Loucy (cell line): ENCODE measurements around the gene DLD.

ENCODE experiments used
- H2AFZ ChIP-seq: fragments of 200-600 bp; sonication (generic); 2 replicates; pipeline ENCODE4 v1.6.0; 2016; ENCODE audit warnings: antibody characterized with exemption, mild to moderate bottlenecking, low read length, moderate library complexity
- H3F3A ChIP-seq: fragments of 200-600 bp; 2 replicates; pipeline ENCODE4 v1.6.0; 2016; ENCODE audit warnings: antibody characterized with exemption, low read depth, mild to moderate bottlenecking
- H3K27me3 ChIP-seq: fragments of 200-600 bp; sonication (generic); 2 replicates; pipeline ENCODE4 v1.6.1; 2014; ENCODE audit warnings: low read length, mild to moderate bottlenecking; ENCODE audit not compliant: insufficient read depth, poor library complexity, severe bottlenecking
- H3K36me3 ChIP-seq: fragments of 200-600 bp; sonication (generic); 2 replicates; pipeline ENCODE4 v1.6.1; 2016; ENCODE audit warnings: low read length; ENCODE audit not compliant: insufficient read depth
- H3K4me1 ChIP-seq: fragments of 200-600 bp; sonication (generic); 2 replicates; pipeline ENCODE4 v1.5.1; 2014; ENCODE audit warnings: low read length, mild to moderate bottlenecking; ENCODE audit not compliant: insufficient read depth, poor library complexity, severe bottlenecking
- H3K4me2 ChIP-seq: fragments of 200-600 bp; sonication (generic); 2 replicates; pipeline ENCODE4 v1.6.0; 2014; ENCODE audit warnings: antibody characterized with exemption, low read length, low read depth, mild to moderate bottlenecking; ENCODE audit not compliant: poor library complexity, severe bottlenecking
- H3K4me3 ChIP-seq: fragments of 200-600 bp; sonication (generic); 2 replicates; pipeline ENCODE4 v1.5.1; 2014; ENCODE audit warnings: low read length, mild to moderate bottlenecking, mixed read lengths; ENCODE audit not compliant: poor library complexity, severe bottlenecking
- H3K79me2 ChIP-seq: fragments of 200-600 bp; sonication (generic); 2 replicates; pipeline ENCODE4 v1.6.1; 2014; ENCODE audit warnings: low read length; ENCODE audit not compliant: insufficient read depth
- H3K9ac ChIP-seq: fragments of 200-600 bp; sonication (generic); 2 replicates; pipeline ENCODE4 v1.6.0; 2014; ENCODE audit warnings: mild to moderate bottlenecking, low read depth, low read length, moderate library complexity; ENCODE audit not compliant: poor library complexity, severe bottlenecking
- H3K9me2 ChIP-seq: fragments of 200-600 bp; sonication (generic); replicated peaks from 2 replicates; pipeline ENCODE4 v1.6.1; 2016; ENCODE audit warnings: low read depth, low read length, mixed read lengths
- H3K9me3 ChIP-seq: fragments of 200-600 bp; sonication (generic); 2 replicates; pipeline ENCODE4 v1.6.1; 2014; ENCODE audit warnings: mild to moderate bottlenecking, antibody characterized with exemption, low read length, low read depth; ENCODE audit not compliant: insufficient read depth
- H4K20me1 ChIP-seq: fragments of 200-600 bp; sonication (generic); 2 replicates; pipeline ENCODE4 v1.6.0; 2014; ENCODE audit warnings: antibody characterized with exemption, low read length, mild to moderate bottlenecking; ENCODE audit not compliant: insufficient read depth, poor library complexity, severe bottlenecking
- EZH2phosphoT487 ChIP-seq: fragments of 200-600 bp; IDR thresholded peaks from 2 replicates; pipeline ENCODE4 v1.6.1; 2018; ENCODE audit warnings: antibody characterized with exemption, mild to moderate bottlenecking, moderate library complexity, borderline replicate concordance
- TF ChIP-seq, protein P1 (sequence below): fragments of 200-600 bp; sonication (generic); conservative IDR thresholded peaks from 2 replicates; pipeline ENCODE4 v1.5.1; 2014; ENCODE audit warnings: mild to moderate bottlenecking, antibody characterized with exemption, low read length

The DLD gene

DNA sequence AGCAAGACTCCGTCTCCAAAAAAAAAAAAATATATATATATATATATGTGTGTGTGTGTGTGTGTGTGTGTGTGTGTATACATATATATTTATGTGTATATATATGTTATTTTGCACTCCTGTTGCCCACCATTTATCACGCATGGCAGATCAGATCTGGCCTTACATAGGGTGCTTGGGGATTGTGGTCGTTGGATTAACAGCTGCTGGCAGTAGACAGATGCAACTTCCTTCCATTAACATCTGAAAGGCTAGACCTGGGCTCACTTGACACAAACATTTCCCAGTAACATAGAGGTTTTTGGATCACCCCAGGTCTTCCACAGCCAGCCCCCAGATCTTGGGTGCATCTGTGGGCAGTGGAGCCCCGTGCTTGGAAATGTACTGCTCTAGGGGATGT is 40.8 kb upstream of the DLD start:
- H3K36me3 ChIP-seq, result no peaks in the 10 kb centered on the region

DNA sequence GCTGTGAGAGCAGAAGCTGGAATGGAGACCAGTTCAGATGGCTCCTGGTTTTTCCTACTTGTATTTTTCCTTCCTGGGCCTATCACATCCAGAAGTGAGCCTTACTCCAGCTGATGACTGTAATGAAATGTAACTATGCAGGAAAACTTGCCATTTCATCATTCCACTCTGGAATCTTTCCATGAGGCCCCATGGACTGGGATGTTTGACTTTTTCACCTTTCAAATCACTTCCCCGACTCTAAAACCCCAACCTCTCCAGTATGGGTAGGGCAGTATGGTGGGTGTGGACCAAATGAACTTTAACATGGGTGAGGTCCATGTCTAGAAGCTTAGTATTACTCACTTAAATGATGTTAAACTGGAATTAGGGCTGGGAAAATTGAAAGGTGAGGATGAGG is 40.3 kb upstream of the DLD start:
- H3K9me2 ChIP-seq, result no peaks in the 10 kb centered on the region
- no peaks in the 10 kb centered on the region for H3K27me3 ChIP-seq
- H3F3A ChIP-seq, result no peaks in the 10 kb centered on the region
- H3K79me2 ChIP-seq, result no peaks in the 10 kb centered on the region
- H3K36me3 ChIP-seq, result no peaks in the 10 kb centered on the region
- H3K9me3 ChIP-seq, result no peaks in the 10 kb centered on the region
- H3K4me3 ChIP-seq, result no peak overlapping the region
- H2AFZ ChIP-seq, result no peak overlapping the region
- no peaks in the 10 kb centered on the region for H3K4me1 ChIP-seq
- H3K9ac ChIP-seq, result no peak overlapping the region
- no peak overlapping the region for H3K4me2 ChIP-seq
- no peaks in the 10 kb centered on the region for H4K20me1 ChIP-seq
- no peak for TF ChIP-seq EZH2phosphoT487
- TF ChIP-seq, protein P1, sequence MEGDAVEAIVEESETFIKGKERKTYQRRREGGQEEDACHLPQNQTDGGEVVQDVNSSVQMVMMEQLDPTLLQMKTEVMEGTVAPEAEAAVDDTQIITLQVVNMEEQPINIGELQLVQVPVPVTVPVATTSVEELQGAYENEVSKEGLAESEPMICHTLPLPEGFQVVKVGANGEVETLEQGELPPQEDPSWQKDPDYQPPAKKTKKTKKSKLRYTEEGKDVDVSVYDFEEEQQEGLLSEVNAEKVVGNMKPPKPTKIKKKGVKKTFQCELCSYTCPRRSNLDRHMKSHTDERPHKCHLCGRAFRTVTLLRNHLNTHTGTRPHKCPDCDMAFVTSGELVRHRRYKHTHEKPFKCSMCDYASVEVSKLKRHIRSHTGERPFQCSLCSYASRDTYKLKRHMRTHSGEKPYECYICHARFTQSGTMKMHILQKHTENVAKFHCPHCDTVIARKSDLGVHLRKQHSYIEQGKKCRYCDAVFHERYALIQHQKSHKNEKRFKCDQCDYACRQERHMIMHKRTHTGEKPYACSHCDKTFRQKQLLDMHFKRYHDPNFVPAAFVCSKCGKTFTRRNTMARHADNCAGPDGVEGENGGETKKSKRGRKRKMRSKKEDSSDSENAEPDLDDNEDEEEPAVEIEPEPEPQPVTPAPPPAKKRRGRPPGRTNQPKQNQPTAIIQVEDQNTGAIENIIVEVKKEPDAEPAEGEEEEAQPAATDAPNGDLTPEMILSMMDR, result no peak

More for the DNA sequence above, 40.8 kb upstream of the DLD start:
- Histone ChIP-seq H3K4me3 (no peak overlapping the region), H3K4me1 (no peaks in the 10 kb centered on the region), H3F3A (no peaks in the 10 kb centered on the region), H3K4me2 (no peak overlapping the region), H3K9ac (no peak overlapping the region), H3K9me3 (no peaks in the 10 kb centered on the region), H3K79me2 (no peaks in the 10 kb centered on the region), H3K27me3 (no peaks in the 10 kb centered on the region), H4K20me1 (no peaks in the 10 kb centered on the region), H2AFZ (no peak overlapping the region), H3K9me2 (no peaks in the 10 kb centered on the region)
- TF ChIP-seq EZH2phosphoT487, result no peak
- TF ChIP-seq, protein P1, result no peak

DNA sequence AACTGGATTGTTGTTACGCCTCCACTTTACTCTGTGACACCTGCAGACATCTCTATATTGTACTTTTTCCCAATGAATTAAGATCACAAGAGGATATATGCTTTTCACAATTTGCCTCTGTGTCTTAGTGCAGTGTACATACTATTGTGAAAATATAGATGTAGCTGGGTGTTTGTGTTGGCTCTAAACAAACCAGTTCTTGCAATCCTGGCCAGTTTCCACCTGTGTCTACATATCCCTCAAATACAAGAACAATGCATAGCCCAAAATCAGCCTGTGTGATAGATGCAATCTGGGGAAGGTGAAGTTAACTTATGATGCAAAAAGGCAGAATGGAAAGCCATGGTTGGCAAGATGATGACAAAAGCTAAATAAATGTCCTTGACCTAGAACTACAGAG is 36.5 kb upstream of the DLD start:
- H3K9me2 ChIP-seq, result no peaks in the 10 kb centered on the region
- H3K9ac ChIP-seq, result no peak overlapping the region
- no peaks in the 10 kb centered on the region for H4K20me1 ChIP-seq
- no peak overlapping the region for H2AFZ ChIP-seq
- no peaks in the 10 kb centered on the region for H3F3A ChIP-seq
- H3K4me3 ChIP-seq, result no peak overlapping the region
- H3K9me3 ChIP-seq, result no peaks in the 10 kb centered on the region
- H3K27me3 ChIP-seq, result no peaks in the 10 kb centered on the region
- no peaks in the 10 kb centered on the region for H3K79me2 ChIP-seq
- TF ChIP-seq, protein P1, result no peak
- TF ChIP-seq EZH2phosphoT487, result no peak
- H3K36me3 ChIP-seq, result no peaks in the 10 kb centered on the region
- peaks cover 11% of the 10 kb centered on the region for H3K4me1 ChIP-seq
- no peak overlapping the region for H3K4me2 ChIP-seq
